ENCODE data around the gene RPL12. TPM values are rescaled to one million over a fixed set of nuclear protein-coding genes. Genes with fewer than 3 reads are reported as not detected.

RPL12 gene
- total RNA-seq, 1 donor from 2014 or later, result 1,044 TPM

Other genes with a start within 250 kb of the RPL12 start
- gene GARNL3, start 186.6 kb downstream of the RPL12 start, total RNA-seq, result 21.4 and 28.3 TPM in 2 replicates
- gene SLC2A8, start 54.2 kb downstream of the RPL12 start, total RNA-seq, result 48.0 and 50.7 TPM in 2 replicates
- gene ZNF79, start 27.0 kb downstream of the RPL12 start, total RNA-seq, result 12.4 and 12.7 TPM in 2 replicates
- gene LRSAM1, start 104 bp upstream of the RPL12 start, total RNA-seq, result 28.5 TPM in 2 replicates
- gene STXBP1, start 160.9 kb upstream of the RPL12 start, total RNA-seq, result 23.4 and 24.8 TPM in 2 replicates

Measured in progenitor cell of endocrine pancreas (in vitro differentiated cells).